Smooth muscle cell (in vitro differentiated cells): ENCODE measurements around the gene PTPRD. TPM values are rescaled to one million over a fixed set of nuclear protein-coding genes. Genes with fewer than 3 reads are reported as not detected.

Source experiments
- DNase-seq: peaks from one replicate; lab custom pipeline; 2025; ENCODE audit not compliant: unreplicated experiment; lab: John Stamatoyannopoulos, UW
- H2AFZ ChIP-seq: fragments of 200-600 bp; sonication (generic); 2 replicates; pipeline ENCODE4 v1.6.0; 2016; ENCODE audit warnings: antibody characterized with exemption, low read depth, mild to moderate bottlenecking
- H3F3A ChIP-seq: fragments of 200-600 bp; sonication (generic); 2 replicates; pipeline ENCODE4 v1.6.0; 2017; ENCODE audit warnings: antibody characterized with exemption, low read depth
- H3K27ac ChIP-seq: fragments of 200-600 bp; sonication (generic); 2 replicates; pipeline ENCODE4 v1.5.1; 2016; ENCODE audit warnings: low read depth, mild to moderate bottlenecking
- H3K27me3 ChIP-seq: fragments of 200-600 bp; sonication (generic); 2 replicates; pipeline ENCODE4 v1.6.1; 2016; ENCODE audit warnings: low read depth, mild to moderate bottlenecking
- H3K36me3 ChIP-seq: fragments of 200-600 bp; sonication (generic); 2 replicates; pipeline ENCODE4 v1.5.1; 2016; ENCODE audit warnings: low read depth
- H3K4me1 ChIP-seq: fragments of 200-600 bp; sonication (generic); 2 replicates; pipeline ENCODE4 v1.5.1; 2016; ENCODE audit warnings: low read depth
- H3K4me2 ChIP-seq: fragments of 200-600 bp; sonication (generic); 2 replicates; pipeline ENCODE4 v1.6.0; 2016; ENCODE audit warnings: mild to moderate bottlenecking
- H3K4me3 ChIP-seq: fragments of 200-600 bp; sonication (generic); 2 replicates; pipeline ENCODE4 v1.5.1; 2016; ENCODE audit warnings: mild to moderate bottlenecking
- H3K79me2 ChIP-seq: fragments of 200-600 bp; sonication (generic); 2 replicates; pipeline ENCODE4 v1.6.0; 2016; ENCODE audit warnings: low read depth, mild to moderate bottlenecking
- H3K9ac ChIP-seq: fragments of 200-600 bp; sonication (generic); 2 replicates; pipeline ENCODE4 v1.6.0; 2016; ENCODE audit warnings: low read depth
- H3K9me3 ChIP-seq: fragments of 200-600 bp; sonication (generic); replicated peaks from 2 replicates; pipeline ENCODE4 v1.5.1; 2016; ENCODE audit warnings: low read depth
- H4K20me1 ChIP-seq: fragments of 200-600 bp; sonication (generic); 2 replicates; pipeline ENCODE4 v1.6.0; 2016; ENCODE audit warnings: low read depth
- WGBS: methylation state at CpG from one replicate; pipeline ENCODE4 v1.1.7; 2016; ENCODE audit warnings: low lambda C conversion rate; 5-methylcytosine and 5-hydroxymethylcytosine counted together
- polyA plus RNA-seq: library from polyadenylated mRNA; unstranded; fragments of >200 nt; fragmentation: Nextera tagmentation; extraction: Ambion mirVana; gene quantifications from 2 replicates; pipeline ENCODE4 v1.2.1, GENCODE V29; 2016
- total RNA-seq: library from RNA; depleted of rRNA; stranded (reverse); fragments of >200 nt; gene quantifications from 2 replicates; pipeline ENCODE4 v1.2.3, GENCODE V29; 2014
- TF ChIP-seq, protein P1 (sequence below): fragments of 200-600 bp; sonication (generic); IDR thresholded peaks from 2 replicates; pipeline ENCODE4 v1.5.1; 2017; ENCODE audit warnings: borderline replicate concordance, mild to moderate bottlenecking, antibody characterized with exemption; ENCODE audit not compliant: insufficient read depth, poor library complexity, severe bottlenecking

Gene PTPRD
- total and polyA plus RNA-seq, 2 experiments from 2014 or later, result 6.5 to 61.0 TPM

DNA sequence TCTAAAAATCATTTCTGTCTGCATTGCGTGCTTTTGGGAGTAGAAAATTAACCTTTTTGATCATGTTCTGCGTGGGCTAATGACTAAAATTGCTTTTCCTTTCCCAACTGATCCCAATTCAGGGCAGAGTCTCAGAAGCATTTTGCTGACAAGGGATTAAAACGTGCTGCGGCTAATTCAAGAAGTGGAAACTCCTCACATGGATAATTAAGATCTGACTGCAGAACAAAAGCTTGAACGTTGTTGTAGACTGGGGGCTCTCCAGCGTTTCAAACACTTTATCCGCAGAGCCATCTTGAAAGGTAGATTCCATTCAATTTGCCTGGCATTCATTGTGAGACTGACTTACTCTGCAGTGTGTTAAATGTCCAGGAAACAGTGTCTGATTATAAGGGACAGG lies 2327.9 kb downstream of the PTPRD start:
- TF ChIP-seq, protein P1, sequence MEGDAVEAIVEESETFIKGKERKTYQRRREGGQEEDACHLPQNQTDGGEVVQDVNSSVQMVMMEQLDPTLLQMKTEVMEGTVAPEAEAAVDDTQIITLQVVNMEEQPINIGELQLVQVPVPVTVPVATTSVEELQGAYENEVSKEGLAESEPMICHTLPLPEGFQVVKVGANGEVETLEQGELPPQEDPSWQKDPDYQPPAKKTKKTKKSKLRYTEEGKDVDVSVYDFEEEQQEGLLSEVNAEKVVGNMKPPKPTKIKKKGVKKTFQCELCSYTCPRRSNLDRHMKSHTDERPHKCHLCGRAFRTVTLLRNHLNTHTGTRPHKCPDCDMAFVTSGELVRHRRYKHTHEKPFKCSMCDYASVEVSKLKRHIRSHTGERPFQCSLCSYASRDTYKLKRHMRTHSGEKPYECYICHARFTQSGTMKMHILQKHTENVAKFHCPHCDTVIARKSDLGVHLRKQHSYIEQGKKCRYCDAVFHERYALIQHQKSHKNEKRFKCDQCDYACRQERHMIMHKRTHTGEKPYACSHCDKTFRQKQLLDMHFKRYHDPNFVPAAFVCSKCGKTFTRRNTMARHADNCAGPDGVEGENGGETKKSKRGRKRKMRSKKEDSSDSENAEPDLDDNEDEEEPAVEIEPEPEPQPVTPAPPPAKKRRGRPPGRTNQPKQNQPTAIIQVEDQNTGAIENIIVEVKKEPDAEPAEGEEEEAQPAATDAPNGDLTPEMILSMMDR, result no peak
- H3K36me3 ChIP-seq, result no peaks in the 10 kb centered on the region
- WGBS, result 86% methylated on average over 7 of the region's 7 CpGs
- no peak for DNase-seq
- H4K20me1 ChIP-seq, result no peaks in the 10 kb centered on the region
- H3K27me3 ChIP-seq, result no peaks in the 10 kb centered on the region
- H3K4me3 ChIP-seq, result no peak overlapping the region
- no peaks in the 10 kb centered on the region for H3K9me3 ChIP-seq
- no peak overlapping the region for H3K4me2 ChIP-seq
- H3K27ac ChIP-seq, result no peak overlapping the region
- H3K9ac ChIP-seq, result no peak overlapping the region
- peaks cover 10% of the 10 kb centered on the region for H3K4me1 ChIP-seq
- H3K79me2 ChIP-seq, result no peaks in the 10 kb centered on the region
- no peaks in the 10 kb centered on the region for H3F3A ChIP-seq
- no peak overlapping the region for H2AFZ ChIP-seq

DNA sequence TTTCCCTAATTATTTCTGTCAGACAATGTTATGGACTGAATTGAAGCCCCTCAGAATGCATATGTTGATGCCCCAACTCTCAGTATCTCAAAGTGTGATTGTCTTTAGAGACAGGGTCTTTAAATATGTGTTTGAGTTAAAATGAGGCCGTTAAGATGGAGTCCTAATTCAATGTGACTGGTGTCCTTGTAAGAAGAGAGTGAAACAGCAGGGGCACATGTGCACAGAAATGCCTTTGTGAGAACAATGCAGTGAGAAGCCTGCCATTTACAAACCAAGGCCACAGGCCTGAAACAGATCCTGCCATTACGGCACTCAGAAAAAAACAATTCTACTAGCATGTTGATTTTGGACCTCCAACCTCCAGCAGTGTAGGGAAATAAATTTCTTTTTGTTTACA lies 2330.3 kb downstream of the PTPRD start:
- no peak overlapping the region for H3K27ac ChIP-seq
- H3K36me3 ChIP-seq, result no peaks in the 10 kb centered on the region
- H3K4me1 ChIP-seq, result peaks cover 10% of the 10 kb centered on the region
- no peak for DNase-seq
- TF ChIP-seq, protein P1, result no peak
- H3K79me2 ChIP-seq, result no peaks in the 10 kb centered on the region
- H3K4me3 ChIP-seq, result no peak overlapping the region
- no peaks in the 10 kb centered on the region for H4K20me1 ChIP-seq
- no peak overlapping the region for H3K9ac ChIP-seq
- no peak overlapping the region for H2AFZ ChIP-seq
- H3K4me2 ChIP-seq, result no peak overlapping the region
- H3K9me3 ChIP-seq, result no peaks in the 10 kb centered on the region
- no peaks in the 10 kb centered on the region for H3K27me3 ChIP-seq
- no peaks in the 10 kb centered on the region for H3F3A ChIP-seq
- WGBS, result 91% methylated on average over 2 of the region's 2 CpGs

DNA sequence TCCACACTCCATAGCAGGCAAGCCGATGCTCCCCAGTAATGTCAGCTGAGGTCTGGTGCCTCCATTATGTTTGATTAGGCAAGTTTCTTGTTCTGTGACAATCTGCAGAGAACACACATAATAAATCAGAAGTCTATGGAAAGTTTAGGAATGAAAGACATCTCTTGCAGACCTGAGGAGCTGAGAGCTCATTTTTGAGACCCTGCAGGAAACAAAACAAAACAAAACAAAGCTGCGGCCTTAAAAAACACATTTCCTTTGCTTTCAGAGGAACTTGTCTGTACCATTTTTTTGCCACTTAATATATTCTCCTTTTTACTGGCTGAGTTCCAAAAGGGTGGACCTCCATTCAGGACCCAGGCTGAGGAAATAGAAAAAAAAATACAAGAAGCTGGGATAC lies 2332.0 kb downstream of the PTPRD start:
- TF ChIP-seq, protein P1, result no peak

DNA sequence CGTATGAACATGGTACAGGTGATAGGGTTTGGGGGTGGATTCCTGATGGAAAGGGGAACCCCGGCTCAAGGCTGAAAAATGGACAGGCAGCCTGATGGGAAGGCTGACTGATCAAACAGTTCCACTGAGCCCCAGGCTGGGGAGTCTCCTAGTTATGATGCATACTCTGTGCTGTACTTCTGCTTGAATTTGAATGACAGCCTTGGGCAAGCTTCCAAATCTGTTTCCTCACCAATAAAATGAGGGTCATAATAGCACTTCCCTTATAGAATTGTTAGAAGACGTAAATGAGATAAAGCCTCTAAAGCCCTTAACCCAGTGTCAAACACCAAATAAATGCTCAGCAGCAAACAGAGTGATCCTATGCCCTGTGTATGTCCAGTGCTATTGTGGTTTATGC lies 2334.8 kb downstream of the PTPRD start:
- H3K79me2 ChIP-seq, result no peaks in the 10 kb centered on the region

More for the DNA sequence above, 2332.0 kb downstream of the PTPRD start:
- Histone ChIP-seq H3K4me1 (peaks cover 10% of the 10 kb centered on the region), H3K4me3 (no peak overlapping the region), H3K79me2 (no peaks in the 10 kb centered on the region), H3K9me3 (no peaks in the 10 kb centered on the region), H3K27ac (no peak overlapping the region), H3K9ac (no peak overlapping the region), H3K36me3 (no peaks in the 10 kb centered on the region), H3K4me2 (no peak overlapping the region), H2AFZ (peak overlapping the region; percentile 39), H3K27me3 (no peaks in the 10 kb centered on the region), H4K20me1 (no peaks in the 10 kb centered on the region), H3F3A (no peaks in the 10 kb centered on the region)
- WGBS, result 46% methylated on average over 2 of the region's 2 CpGs
- DNase-seq, result no peak

More for the DNA sequence above, 2334.8 kb downstream of the PTPRD start:
- Histone ChIP-seq H4K20me1 (no peaks in the 10 kb centered on the region), H3K4me3 (no peak overlapping the region), H3K4me1 (no peaks in the 10 kb centered on the region), H3K4me2 (no peak overlapping the region), H2AFZ (no peak overlapping the region), H3K36me3 (no peaks in the 10 kb centered on the region), H3K9me3 (no peaks in the 10 kb centered on the region), H3K9ac (no peak overlapping the region), H3F3A (no peaks in the 10 kb centered on the region), H3K27ac (no peak overlapping the region), H3K27me3 (no peaks in the 10 kb centered on the region)
- no peak for DNase-seq
- 79% methylated on average over 3 of the region's 3 CpGs for WGBS
- TF ChIP-seq, protein P1, result no peak
